Right atrium auricular region (tissue), 2 donors: Measurements from ENCODE around the gene PACSIN2. TPM values are rescaled to one million over a fixed set of nuclear protein-coding genes. Genes with fewer than 3 reads are reported as not detected.

Experiments
- DNase-seq: peaks from one replicate; pipeline ENCODE4 v3.0.0-alpha.2; 2019; ENCODE audit warnings: low spot score
- H3K27ac ChIP-seq, 2 donors: fragments of 200-600 bp; sonication (generic); 1 replicate in 1 of 2; 2 replicates in 1 of 2; pipeline ENCODE4 v1.5.1; 2016 to 2019
- H3K27me3 ChIP-seq, 2 donors: fragments of 200-600 bp; sonication (generic); one replicate each; pipeline versions ENCODE4 v1.5.1 to v1.6.0; 2017 to 2019
- H3K36me3 ChIP-seq: fragments of 200-600 bp; sonication (generic); one replicate; pipeline ENCODE4 v1.5.1; 2016
- H3K4me1 ChIP-seq, 2 donors: fragments of 200-600 bp; sonication (generic); one replicate each; pipeline versions ENCODE4 v1.5.1 to v1.6.0; 2017 to 2019
- H3K4me3 ChIP-seq, 2 donors: fragments of 200-600 bp; sonication (generic); 1 replicate in 1 of 2; 2 replicates in 1 of 2; pipeline ENCODE4 v1.5.1; 2017 to 2019; ENCODE audit warnings: mild to moderate bottlenecking in 1 of 2, moderate library complexity in 1 of 2
- H3K9me3 ChIP-seq, 2 donors: fragments of 200-600 bp; sonication (generic); one replicate each; pipeline ENCODE4 v1.5.1; 2019
- total RNA-seq, 2 donors: library from RNA; depleted of rRNA; stranded (reverse); fragments of >200 nt; gene quantifications; one replicate each; pipeline ENCODE4 v1.1.0, GENCODE V29; 2016
- TF ChIP-seq, protein P1 (sequence below), 2 donors: fragments of 200-600 bp; sonication (generic); IDR thresholded peaks; one replicate each; pipeline ENCODE4 v1.5.1; 2019; ENCODE audit warnings: antibody characterized with exemption in 2 of 2

The PACSIN2 gene
- total RNA-seq, 2 donors from 2014 or later: 66.3 to 89.8 TPM

DNA sequence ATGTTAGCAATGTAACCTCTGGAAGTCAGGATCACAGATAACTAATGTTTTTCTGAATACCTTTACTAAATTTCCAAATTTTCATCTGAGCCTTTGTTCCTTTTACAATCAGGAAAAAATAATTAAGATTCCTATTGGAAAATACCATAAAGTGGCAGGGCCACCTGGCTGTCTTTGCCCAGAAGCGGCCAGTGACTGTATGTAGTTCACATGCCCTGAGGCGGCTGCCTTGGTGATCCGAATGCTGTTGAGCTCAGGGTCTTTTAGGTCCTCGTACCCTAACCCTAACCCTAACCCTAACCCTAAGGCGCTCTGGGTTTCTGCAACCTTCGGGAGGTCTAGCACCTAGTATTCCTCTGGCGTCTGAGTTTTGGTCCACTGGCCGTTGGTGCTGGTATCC lies 149.4 kb downstream of the PACSIN2 start:
- H3K4me1 ChIP-seq: peaks cover 0 to 23% of the 10 kb centered on the region in 2 donors
- H3K4me3 ChIP-seq: no peak overlapping the region
- TF ChIP-seq, protein P1, sequence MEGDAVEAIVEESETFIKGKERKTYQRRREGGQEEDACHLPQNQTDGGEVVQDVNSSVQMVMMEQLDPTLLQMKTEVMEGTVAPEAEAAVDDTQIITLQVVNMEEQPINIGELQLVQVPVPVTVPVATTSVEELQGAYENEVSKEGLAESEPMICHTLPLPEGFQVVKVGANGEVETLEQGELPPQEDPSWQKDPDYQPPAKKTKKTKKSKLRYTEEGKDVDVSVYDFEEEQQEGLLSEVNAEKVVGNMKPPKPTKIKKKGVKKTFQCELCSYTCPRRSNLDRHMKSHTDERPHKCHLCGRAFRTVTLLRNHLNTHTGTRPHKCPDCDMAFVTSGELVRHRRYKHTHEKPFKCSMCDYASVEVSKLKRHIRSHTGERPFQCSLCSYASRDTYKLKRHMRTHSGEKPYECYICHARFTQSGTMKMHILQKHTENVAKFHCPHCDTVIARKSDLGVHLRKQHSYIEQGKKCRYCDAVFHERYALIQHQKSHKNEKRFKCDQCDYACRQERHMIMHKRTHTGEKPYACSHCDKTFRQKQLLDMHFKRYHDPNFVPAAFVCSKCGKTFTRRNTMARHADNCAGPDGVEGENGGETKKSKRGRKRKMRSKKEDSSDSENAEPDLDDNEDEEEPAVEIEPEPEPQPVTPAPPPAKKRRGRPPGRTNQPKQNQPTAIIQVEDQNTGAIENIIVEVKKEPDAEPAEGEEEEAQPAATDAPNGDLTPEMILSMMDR (IDR thresholded peaks at IDR 0.05): no peak
- peaks cover 11% of the 10 kb centered on the region for H3K36me3 ChIP-seq
- H3K9me3 ChIP-seq: no peaks in the 10 kb centered on the region
- no peak overlapping the region for H3K27ac ChIP-seq
- no peak for DNase-seq
- H3K27me3 ChIP-seq: no peaks in the 10 kb centered on the region

DNA sequence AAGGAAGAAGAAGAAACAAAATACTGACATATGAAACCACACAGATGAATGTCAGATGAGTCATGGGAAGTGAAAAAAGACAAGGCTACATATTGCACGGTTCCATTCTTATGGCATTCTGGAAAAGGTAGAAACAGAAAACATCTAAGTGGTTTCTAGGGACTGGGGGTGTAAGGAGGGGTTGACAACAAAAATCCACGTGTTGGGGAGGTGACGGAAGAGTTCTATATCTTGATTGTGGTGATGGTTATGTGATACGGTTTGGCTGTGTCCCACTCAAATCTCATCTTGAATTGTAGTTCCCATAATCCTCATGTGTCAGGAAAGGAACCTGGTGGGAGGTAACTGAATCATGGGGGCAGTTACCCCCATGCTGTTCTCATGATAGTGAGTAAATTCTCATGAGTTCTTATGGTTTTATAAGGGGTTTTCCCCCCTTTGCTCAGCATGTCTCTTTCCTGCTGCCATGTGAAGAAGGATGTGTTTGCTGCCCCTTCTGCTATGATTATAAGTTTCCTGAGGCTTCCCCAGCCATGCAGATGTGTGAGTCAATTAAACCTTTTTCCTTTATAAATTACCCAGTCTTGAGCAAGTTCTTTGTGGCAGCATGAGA lies 151.5 kb downstream of the PACSIN2 start:
- Histone ChIP-seq H3K4me1 (peaks cover 0 to 13% of the 10 kb centered on the region in 2 donors), H3K4me3 (no peak overlapping the region), H3K9me3 (no peaks in the 10 kb centered on the region), H3K36me3 (no peaks in the 10 kb centered on the region), H3K27ac (no peak overlapping the region), H3K27me3 (no peaks in the 10 kb centered on the region)
- TF ChIP-seq, protein P1 (IDR thresholded peaks at IDR 0.05): no peak
- no peak for DNase-seq

DNA sequence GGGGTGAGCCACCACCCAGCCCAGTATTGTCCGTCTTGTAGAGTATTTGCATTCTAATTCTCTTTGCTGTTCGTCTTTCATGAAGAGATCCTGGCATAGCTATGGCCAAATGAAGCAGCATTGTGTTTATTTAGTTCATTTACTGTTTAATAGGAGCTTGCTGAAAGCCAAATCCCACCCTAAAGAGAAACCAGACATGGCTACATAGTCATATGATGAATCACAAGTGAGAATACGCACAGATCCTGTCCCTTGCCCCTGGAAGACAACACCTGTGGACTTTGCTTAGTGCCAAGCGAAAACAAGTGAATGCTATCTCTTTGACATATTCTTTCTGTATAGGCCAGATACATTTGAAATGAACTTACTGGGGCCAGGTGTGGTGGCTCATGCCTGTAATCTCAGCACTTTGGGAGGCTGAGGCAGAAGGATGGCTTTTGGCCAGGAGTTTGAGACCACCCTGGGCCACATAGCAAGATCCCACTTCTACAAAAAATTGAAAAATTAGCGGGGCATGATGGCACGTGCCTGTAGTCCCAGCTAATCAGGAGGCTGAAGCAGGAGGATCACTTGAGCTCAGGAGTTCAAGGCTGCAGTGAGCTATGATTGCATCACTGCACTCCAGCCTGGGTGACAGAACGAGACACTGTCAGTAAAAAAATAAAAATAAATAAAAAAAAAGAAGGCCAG lies 152.8 kb downstream of the PACSIN2 start:
- no peak for DNase-seq
- Histone ChIP-seq H3K4me3 (no peak overlapping the region), H3K27ac (no peak overlapping the region), H3K4me1 (peaks cover 0 to 15% of the 10 kb centered on the region in 2 donors), H3K36me3 (no peaks in the 10 kb centered on the region), H3K27me3 (no peaks in the 10 kb centered on the region), H3K9me3 (no peaks in the 10 kb centered on the region)
- TF ChIP-seq, protein P1 (IDR thresholded peaks at IDR 0.05): no peak

DNA sequence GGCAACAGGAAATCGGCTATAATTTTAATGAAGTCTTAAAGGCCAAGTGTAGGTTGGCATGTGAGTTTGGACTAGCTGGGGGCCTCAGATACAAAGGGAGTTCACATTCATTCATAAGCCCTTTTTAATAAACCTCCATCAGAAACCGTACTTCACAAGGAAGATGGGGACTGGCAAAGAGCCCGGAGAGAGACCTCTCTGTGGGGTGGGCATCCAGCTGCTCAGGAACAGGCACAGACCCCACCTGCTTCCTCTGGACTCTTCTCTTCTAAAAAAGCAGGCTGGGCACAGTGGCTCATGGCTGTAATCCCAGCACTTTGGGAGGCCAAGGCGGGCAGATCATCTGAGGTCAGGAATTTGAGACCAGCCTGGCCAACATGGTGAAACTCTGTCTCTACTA lies 154.0 kb downstream of the PACSIN2 start:
- Histone ChIP-seq H3K4me1 (peaks cover 0 to 16% of the 10 kb centered on the region in 2 donors), H3K27ac (no peak overlapping the region), H3K4me3 (no peak overlapping the region), H3K36me3 (no peaks in the 10 kb centered on the region), H3K27me3 (no peaks in the 10 kb centered on the region), H3K9me3 (no peaks in the 10 kb centered on the region)
- TF ChIP-seq, protein P1 (IDR thresholded peaks at IDR 0.05): no peak
- DNase-seq: no peak

DNA sequence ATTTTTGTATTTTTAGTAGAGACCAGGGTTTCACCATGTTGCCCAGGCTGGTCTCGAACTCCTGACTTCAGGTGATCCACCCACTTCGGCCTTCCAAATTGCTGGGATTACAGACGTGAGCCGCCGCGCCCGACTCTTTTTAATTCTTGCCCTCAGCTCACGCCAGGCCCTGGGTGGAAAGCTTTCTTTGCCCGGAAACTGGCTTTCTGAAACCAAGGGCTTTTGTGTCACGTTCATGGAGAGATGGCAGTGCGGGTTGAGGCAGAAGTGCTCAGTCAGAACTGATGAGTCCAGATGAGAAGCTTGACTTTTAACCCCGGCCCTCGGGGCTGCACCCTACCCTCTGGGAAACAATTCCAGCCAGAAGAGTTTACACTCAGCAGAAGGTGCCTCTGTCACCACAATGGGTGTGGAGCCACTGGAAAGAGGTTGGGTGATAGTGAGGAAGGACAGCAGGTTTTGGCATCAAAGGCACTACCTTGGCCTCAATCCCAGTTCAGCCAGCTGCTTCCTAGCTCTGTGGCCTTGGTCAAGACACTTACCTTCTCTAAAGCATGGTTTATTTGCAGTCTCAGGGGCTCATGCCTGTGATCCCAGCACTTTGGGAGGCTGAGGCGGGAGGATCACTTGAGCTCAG lies 157.0 kb downstream of the PACSIN2 start:
- Histone ChIP-seq H3K27ac (peak overlapping the region; percentile 91 to 98), H3K36me3 (no peaks in the 10 kb centered on the region), H3K27me3 (no peaks in the 10 kb centered on the region), H3K9me3 (no peaks in the 10 kb centered on the region), H3K4me1 (peaks cover 0 to 28% of the 10 kb centered on the region in 2 donors), H3K4me3 (no peak overlapping the region)
- TF ChIP-seq, protein P1 (IDR thresholded peaks at IDR 0.05): no peak
- DNase-seq: no peak
